Measurements from ENCODE around the gene STXBP1. TPM values are rescaled to one million over a fixed set of nuclear protein-coding genes. Genes with fewer than 3 reads are reported as not detected.

STXBP1 gene
- total RNA-seq, 4 donors from 2014 or later: 3.4 to 36.8 (median 9.2) TPM

- Histone ChIP-seq H3K4me3 (no peak overlapping the region), H3K27ac (no peak overlapping the region), H3K9me3 (no peaks in the 10 kb centered on the region), H3K4me1 (peaks cover 11% of the 10 kb centered on the region in 2 donors), H3K36me3 (no peaks in the 10 kb centered on the region), H3K27me3 (no peaks in the 10 kb centered on the region)
- in situ Hi-C loops (cut with MboI; ENCODE audit: low sequenced_read_pairs in 4 of 4) (no loop called here), intact Hi-C loops (cut with DNase I; ENCODE audit: low total_unique reads) (loop anchor here (5.0 kb wide), 1 partner anchor 99 kb away; the partner anchor contains the start of gene STXBP1)
- ATAC-seq: no peak
- no peak for TF ChIP-seq CTCF (IDR thresholded peaks at IDR 0.05 in 4 of 5, conservative IDR thresholded peaks at IDR 0.05 in 1 of 5)
- no peak for TF ChIP-seq POLR2A (IDR thresholded peaks at IDR 0.05)
- no peak for DNase-seq
Measured at GRCh38 chr9:127711226-127711701, 99.2 kb downstream of the STXBP1 start.

GRCh38 chr9:127711831-127712274 is 99.8 kb downstream of the STXBP1 start:
- in situ Hi-C loops (cut with MboI; ENCODE audit: low sequenced_read_pairs in 4 of 4): no loop called here
- Histone ChIP-seq H3K4me1 (peaks cover 12 to 14% of the 10 kb centered on the region in 2 donors), H3K27me3 (no peaks in the 10 kb centered on the region), H3K27ac (no peak overlapping the region), H3K4me3 (no peak overlapping the region), H3K36me3 (no peaks in the 10 kb centered on the region), H3K9me3 (no peaks in the 10 kb centered on the region)
- intact Hi-C loops (cut with DNase I; ENCODE audit: low total_unique reads): loop anchor here (5.0 kb wide), 1 partner anchor 100 kb away; the partner anchor contains the start of gene STXBP1
- DNase-seq (no peak), ATAC-seq (no peak)
- TF ChIP-seq POLR2A (IDR thresholded peaks at IDR 0.05): no peak
- TF ChIP-seq CTCF (IDR thresholded peaks at IDR 0.05 in 4 of 5, conservative IDR thresholded peaks at IDR 0.05 in 1 of 5): no peak

- intact Hi-C loops (cut with DNase I; ENCODE audit: low total_unique reads) (loop anchor here (5.0 kb wide), 1 partner anchor 100 kb away; the partner anchor contains the start of gene STXBP1), in situ Hi-C loops (cut with MboI; ENCODE audit: low sequenced_read_pairs in 4 of 4) (no loop called here)
- no peak for DNase-seq
- Histone ChIP-seq H3K27me3 (no peaks in the 10 kb centered on the region), H3K36me3 (no peaks in the 10 kb centered on the region), H3K27ac (no peak overlapping the region), H3K4me3 (no peak overlapping the region), H3K4me1 (peaks cover 12 to 14% of the 10 kb centered on the region in 2 donors), H3K9me3 (no peaks in the 10 kb centered on the region)
- TF ChIP-seq POLR2A (IDR thresholded peaks at IDR 0.05) (no peak), CTCF (IDR thresholded peaks at IDR 0.05 in 4 of 5, conservative IDR thresholded peaks at IDR 0.05 in 1 of 5) (no peak)
- no peak for ATAC-seq
Measured at GRCh38 chr9:127712371-127712770, 100.3 kb downstream of the STXBP1 start.

- Histone ChIP-seq H3K4me1 (peaks cover 12 to 14% of the 10 kb centered on the region in 2 donors), H3K27ac (no peak overlapping the region), H3K4me3 (no peak overlapping the region), H3K9me3 (no peaks in the 10 kb centered on the region), H3K36me3 (no peaks in the 10 kb centered on the region), H3K27me3 (no peaks in the 10 kb centered on the region)
- DNase-seq: no peak
- in situ Hi-C loops (cut with MboI; ENCODE audit: low sequenced_read_pairs in 4 of 4) (no loop called here), intact Hi-C loops (cut with DNase I; ENCODE audit: low total_unique reads) (loop anchor here (5.0 kb wide), 1 partner anchor 101 kb away; the partner anchor contains the start of gene STXBP1)
- ATAC-seq: no peak
- TF ChIP-seq POLR2A (IDR thresholded peaks at IDR 0.05) (no peak), CTCF (IDR thresholded peaks at IDR 0.05 in 4 of 5, conservative IDR thresholded peaks at IDR 0.05 in 1 of 5) (no peak)
Measured at GRCh38 chr9:127712867-127713266, 100.8 kb downstream of the STXBP1 start.

All from gastrocnemius medialis (tissue), 4 donors.